Ovary (tissue), 3 donors: ENCODE results near the gene TNFRSF4.

Source experiments
- POLR2A ChIP-seq: fragments of 450-650 bp; IDR thresholded peaks from one replicate; pipeline ENCODE4 v1.6.1; 2017; ENCODE audit warnings: antibody characterized with exemption, mild to moderate bottlenecking, moderate library complexity
- TF ChIP-seq, protein P1 (sequence below), 3 donors: fragments of 450-650 bp in 2 of 3; fragments of 200-600 bp in 1 of 3; IDR thresholded peaks; one replicate each; pipeline versions ENCODE4 v1.5.1 to v1.8.0; 2016 to 2022; ENCODE audit warnings: antibody characterized with exemption in 3 of 3, mild to moderate bottlenecking in 1 of 3
- donor health status: DM: no; HTN: no; CAD: no.

DNA sequence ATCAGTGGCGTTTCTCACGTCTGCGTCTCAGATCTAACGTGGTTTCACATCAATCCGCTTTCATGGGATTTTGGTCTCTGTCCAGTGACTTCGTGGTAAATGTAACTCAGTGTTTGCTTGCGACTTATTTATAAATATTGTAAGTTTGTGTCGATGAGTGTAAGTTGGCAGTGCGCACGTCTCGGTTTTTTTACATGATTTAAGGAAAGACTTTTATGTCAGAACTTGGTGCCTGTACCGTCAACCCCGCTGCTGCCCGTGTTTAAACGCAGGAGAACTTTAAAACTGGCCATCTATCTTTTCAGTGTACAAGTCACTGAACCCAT, 19.6 kb upstream of the TNFRSF4 start:
- TF ChIP-seq, protein P1, sequence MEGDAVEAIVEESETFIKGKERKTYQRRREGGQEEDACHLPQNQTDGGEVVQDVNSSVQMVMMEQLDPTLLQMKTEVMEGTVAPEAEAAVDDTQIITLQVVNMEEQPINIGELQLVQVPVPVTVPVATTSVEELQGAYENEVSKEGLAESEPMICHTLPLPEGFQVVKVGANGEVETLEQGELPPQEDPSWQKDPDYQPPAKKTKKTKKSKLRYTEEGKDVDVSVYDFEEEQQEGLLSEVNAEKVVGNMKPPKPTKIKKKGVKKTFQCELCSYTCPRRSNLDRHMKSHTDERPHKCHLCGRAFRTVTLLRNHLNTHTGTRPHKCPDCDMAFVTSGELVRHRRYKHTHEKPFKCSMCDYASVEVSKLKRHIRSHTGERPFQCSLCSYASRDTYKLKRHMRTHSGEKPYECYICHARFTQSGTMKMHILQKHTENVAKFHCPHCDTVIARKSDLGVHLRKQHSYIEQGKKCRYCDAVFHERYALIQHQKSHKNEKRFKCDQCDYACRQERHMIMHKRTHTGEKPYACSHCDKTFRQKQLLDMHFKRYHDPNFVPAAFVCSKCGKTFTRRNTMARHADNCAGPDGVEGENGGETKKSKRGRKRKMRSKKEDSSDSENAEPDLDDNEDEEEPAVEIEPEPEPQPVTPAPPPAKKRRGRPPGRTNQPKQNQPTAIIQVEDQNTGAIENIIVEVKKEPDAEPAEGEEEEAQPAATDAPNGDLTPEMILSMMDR (IDR thresholded peaks at IDR 0.05) = no peak
- no peak for TF ChIP-seq POLR2A
